Measurements from ENCODE around the gene CMTM4.
"Not testable (repeated sequence)": the region's sequence is repeated elsewhere in the genome, so short reads cannot be mapped to it uniquely, and the experiment has no call there.

The CMTM4 gene

DNA sequence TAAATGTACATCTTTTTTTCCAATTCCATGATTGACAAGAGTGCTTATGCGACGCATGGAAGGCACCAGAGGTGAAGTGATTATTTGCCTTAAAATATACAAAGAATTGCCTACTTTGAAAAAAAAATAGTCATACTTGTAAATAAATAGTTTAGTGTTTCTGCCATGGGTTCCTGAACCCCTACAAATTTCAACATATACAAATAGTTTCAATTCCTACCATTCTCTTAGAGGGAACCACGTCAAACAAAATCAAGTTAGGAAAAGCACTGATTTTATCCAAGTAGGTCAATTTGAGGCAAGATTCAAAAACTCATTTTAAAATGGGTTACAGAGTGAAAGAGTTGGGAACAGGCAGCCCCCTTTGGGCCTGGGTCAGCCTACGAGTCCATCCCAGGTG lies 80.4 kb downstream of the CMTM4 start:
- DNase-seq (ENCODE audit: low spot score), result no peak

DNA sequence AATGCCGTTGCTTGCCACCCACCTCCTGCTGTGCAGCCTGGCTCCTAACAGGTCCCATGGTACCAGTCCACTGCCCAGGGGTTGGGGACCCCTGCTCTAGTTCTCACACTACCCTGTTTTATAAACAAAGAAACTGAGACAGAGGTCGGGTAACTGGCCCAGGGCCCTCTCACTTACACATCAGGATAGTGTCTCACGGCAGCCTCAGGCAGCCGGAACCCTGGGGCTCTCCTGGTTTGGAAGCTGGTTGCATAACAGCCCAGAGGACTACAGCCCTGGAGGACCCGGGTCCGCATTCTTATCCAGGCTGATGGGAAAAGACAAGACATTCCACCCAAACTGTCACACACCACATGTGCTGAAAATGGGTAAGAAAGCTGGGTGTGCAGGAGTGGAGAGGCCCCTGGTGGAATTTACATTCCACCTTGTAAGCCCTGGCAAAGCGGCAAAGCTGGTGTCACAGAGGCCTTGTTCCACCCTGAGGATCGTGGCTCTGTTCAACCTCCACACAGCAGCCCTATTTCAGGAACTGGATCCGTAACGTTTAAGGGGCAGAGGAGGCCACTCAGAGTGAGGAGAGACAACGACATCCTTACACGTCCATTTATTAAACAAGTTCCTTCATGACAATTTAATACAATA lies 82.3 kb downstream of the CMTM4 start:
- DNase-seq (ENCODE audit: low spot score), result no peak

DNA sequence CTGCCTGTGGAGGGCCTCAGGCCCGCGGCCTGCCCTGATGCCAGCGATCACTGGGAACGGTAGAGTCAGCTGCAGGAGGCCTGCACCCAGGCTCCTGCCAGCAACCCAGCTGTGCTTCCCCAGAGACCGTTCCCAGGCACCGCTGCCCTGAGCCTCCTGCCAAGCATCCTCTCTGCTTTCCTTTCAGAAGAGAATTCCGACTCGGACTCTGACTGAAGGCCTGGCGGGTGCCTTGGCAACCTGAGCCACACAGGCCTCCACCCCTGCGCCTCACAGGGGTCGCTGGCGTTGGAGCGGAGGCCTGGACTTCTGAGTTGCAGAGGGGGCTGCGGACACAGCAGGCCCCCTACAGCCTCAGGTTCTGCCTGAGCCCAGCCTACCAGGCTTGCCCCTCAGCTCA lies 84.1 kb downstream of the CMTM4 start:
- DNase-seq (ENCODE audit: low spot score), result no peak

DNA sequence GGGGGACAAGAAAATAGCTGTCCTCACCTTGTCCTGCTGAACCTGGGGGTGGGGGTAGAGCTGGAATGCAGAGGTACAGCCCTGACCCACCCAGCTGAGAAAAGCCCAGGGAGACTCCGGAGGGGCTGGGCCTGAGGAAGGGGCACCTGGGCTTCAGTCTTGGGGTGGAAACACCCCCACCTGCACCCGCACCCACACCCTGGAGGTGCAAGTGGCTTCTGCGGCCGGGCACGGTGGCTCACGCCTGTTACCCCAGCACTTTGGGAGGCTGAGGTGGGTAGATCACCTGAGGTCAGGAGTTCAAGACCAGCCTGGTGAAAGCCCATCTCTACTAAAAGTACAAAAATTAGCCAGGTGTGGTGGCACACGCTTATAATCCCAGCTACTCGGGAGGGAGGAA lies 84.6 kb downstream of the CMTM4 start:
- DNase-seq (ENCODE audit: low spot score), result not testable (repeated sequence)

DNA sequence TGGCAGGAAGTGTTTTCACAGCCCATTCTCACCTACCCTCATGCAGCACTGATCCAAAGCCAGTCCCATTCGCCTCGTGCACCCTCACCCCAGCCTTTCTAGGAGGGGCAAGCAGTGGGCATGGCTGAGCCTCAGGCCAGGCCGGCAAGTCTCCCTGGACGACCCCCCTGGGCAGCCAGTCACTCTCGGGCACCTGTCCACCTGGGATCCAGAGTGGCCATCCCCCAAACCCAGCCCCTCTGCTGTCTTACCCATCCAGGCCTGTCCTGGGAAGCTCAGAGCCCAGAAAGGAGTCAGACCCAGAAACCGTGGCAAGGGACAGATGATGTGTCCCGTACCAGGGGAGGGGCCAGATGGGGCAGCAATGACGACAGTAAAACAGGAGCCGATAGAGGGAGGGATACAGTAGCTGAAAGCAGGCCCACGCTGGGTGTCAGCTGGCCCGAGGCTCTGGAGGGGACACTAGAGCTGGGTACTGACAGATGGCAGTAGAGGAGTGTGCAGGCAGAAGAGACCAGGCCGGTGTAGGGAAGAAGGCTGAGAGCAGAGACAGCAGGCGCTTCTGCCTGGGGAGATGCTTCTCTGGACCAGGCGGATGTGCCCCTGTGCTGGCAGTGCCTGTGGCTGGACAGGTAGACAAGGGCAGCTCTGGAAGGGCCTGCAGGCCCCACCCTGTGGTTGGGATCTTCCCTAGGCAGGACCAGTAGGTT lies 86.3 kb downstream of the CMTM4 start:
- no peak for DNase-seq (ENCODE audit: low spot score)

DNA sequence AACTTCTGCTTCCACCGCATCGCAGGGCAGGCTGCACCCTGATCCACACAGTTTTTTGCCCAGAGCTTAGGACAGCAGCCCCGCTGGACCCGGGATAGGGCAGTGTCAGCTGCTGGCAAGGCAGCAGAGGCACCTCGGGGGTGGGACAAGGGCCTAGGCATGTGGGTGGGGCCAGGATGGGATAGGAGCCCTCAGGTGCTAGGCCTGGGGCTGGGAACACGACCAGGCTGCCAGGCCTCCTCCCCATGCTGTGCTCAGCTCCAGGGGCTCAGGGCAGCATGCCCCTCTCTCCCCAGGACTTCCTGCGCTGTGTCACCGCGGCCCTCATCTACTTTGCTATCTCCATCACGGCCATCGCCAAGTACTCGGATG lies 87.4 kb downstream of the CMTM4 start:
- no peak for DNase-seq (ENCODE audit: low spot score)

DNA sequence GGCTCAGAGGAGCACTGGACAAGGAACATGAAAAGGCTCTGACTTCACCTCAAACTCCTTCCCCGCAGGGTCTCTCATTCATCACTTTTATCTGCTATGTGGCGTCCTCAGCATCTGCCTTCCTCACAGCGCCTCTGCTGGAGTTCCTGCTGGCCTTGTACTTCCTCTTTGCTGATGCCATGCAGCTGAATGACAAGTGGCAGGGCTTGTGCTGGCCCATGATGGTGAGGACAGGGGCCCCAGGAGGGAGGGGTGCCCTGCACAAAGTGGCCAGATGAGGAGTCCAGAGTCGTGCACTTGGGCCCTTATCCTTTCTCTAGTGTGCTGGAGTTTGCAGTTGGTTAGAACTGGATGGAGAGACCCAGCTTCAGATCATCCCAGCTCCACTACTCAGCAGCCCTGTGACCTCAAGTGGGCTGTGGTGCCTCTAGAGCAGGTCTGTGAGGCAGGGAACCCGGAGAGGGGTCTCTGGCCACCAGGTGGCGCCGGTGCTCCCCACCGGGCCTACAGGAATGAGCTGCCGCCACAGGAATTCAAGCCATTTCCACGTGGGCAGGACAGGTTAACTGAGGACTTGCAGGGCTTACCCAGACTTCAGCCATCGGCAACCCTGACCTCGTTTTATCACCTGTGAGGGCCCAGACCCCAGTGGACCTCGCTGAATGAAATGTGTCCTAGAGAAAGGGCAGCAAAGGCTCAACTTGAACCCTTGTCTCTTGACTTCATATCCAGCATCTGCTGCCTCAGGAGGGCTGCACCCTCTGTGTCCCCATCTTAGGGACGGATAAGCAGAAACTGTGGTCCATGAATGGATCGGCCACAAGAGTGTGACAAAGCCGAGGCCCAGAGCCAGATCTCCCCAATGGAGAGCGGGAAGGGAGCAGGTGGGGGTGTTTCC lies 88.1 kb downstream of the CMTM4 start:
- DNase-seq (ENCODE audit: low spot score), result peak; percentile 87

DNA sequence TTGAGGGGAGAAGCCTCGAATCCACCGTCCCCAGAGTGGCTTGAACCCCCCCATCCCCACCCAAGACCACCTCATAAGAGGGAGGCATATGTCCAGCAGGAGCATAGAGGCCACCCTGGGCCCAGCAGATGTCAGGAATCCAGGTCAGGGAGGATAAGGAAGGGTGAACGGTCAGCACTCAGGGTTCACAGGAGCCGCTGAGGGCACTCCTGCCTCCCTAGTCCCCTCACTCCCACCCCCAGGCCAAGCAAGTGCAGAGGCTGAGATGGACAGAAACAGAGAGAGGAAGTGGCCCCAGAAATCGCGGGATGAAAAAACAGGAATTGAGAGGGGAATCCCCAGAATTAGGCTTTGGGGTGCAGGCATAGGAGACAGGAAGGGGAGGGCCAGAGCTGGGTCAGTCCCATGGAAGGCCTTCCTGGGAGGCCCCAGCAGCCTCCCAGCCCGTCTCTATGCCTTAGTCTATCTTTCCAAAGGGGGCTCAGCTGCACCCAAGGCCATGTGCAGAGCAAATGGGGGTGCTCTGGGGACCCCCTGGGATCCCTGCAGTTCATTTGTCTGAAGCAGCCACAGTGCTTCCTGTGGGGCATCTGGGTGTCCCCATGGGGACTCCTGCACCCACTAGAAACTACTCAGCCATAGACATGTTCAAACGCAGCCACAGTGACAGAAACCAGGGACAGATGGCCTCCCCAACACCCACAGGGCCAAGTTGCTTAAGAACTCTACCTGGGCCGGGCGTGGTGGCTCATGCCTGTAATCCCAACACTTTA lies 90.4 kb downstream of the CMTM4 start:
- DNase-seq (ENCODE audit: low spot score), result no peak

DNA sequence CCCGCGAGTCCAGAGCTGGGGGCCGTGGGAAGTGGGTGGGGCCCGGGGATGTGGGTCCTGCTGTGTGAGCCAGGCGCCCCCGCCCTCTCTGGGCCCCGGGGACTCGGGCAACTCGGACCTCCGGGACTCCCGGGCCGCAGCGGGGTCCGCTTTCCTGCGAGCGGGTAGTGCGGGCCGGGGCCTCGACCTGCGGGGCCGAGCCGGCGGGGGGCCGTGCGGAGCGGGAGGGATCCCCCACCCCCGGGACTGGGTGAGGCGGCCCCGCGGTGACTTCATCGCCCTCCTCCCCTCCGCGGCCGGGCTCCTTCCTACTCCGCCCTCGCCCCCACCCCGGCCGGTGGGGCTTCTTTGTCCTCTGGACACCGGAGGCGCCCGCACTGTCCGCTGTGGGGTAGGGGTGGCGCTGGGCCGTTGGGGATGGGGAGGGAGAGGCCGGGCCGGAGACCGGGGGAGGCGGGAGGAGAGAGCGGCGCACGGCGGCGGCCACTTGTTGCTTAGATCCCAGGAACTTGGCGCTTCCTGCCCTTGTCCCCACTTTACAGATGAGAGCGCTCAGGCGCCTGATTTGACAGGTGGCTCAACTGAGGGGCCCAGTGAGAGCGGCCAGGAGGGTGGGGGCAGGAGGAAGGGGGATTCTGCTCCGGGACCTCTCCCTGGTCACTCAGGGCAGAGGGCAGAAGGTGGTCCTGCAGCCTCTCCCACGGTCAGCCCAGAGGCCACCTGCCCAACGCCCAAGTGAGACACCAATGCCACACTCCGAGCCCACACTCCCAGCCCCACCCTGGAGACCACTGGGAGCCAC lies 91.2 kb downstream of the CMTM4 start:
- no peak for DNase-seq (ENCODE audit: low spot score)

DNA sequence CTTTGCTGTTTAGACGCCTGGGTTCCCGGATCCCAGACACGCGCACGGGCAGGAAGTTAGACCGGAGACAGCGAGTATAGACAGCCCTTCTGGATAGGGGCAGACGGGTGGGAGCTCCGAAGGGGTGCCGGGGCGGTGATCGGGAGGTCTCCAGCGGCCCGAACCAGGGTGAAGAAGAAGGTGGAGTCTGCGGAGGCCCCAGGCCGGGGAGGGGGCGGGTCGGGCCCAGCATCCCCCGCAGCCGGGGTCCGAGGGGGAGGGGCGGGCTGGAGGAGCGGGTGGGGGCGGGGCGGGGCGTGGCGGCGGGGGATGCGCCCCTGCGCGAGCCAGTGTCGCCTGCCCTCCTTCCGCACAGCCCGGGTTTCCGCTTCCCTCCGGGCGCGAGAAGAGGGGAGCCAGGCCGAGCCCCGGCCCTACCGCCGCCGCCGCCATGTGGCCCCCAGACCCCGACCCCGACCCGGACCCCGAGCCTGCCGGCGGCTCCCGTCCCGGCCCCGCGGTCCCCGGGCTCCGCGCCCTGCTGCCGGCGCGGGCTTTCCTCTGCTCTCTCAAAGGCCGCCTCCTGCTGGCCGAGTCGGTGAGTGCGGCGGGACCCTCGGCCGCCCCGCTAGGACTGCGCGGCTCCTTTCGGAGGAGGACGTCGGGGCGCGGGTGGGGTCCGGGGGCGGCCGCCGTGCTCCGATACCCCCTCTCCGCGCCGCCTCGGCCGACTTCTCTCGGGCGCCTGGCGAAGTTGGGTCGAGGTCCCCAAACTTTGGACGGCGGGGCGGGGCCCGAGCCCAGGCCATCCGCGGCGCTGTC lies 92.0 kb downstream of the CMTM4 start, which contains the start of gene CMTM3:
Gene CMTM3 (plus strand): TSS at position 329 of the 801 bp plus-strand sequence. CDS start 102 bp downstream, at position 431.
- no peak for DNase-seq (ENCODE audit: low spot score)

DNA sequence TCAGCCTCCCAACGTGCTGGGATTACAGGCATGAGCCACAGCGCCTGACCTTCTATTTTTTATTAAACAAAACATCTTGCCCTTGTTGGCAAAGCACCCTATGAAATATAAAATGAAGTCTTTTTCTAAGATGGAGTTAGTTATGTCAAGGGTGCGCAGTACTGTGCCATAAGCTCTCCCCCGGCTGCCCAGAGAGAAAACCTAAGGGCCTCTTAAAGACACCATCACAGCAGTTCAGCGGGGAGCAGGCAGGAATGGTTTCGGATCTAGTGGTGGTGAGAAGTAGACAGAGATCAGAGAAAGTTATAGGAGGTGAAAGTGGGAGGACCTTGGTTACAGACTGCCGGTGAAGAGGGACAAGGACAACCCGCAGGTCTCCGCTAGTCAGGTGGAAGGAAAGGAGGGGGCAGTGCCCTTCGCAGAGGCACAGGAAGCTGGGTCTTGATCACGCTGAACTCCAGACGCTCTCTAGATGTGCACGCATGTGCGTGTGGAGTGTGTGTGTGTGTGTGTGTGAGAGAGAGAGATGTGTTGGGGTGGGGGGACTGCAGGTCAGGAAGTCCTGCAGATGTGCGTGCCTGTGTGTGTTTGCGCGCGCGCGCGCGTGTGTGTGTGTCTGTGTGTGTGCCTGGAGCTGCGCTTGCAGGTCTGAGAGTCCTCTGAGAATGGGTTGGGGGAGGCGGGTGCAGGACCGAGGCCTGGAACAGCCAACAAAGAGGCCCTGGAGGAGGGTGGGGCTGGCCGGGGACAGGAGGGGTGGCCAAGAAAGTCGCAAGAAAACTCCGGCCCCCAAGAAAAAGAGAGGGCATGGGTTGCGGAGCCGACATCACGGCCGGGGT lies 92.8 kb downstream of the CMTM4 start:
- no peak for DNase-seq (ENCODE audit: low spot score)

DNA sequence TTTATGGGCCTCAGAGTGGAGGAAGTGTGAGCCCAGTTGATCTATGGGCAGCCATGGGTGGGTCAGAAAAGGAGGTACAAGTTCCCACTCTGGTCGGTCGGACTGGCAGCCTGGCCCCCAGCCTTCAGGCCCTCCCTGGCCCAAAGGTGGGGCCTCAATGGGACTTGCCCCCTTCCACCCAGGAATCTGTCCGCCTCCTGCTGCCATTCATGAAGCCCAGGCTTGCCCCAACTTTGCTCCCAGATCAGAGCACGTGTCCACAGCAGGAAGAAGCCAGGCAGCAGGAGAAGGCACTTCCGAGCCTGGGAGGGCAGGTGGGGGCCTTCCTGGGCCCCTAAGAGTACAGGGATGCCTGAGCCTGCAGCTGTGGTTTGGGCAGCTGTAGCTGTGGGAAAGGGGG lies 95.1 kb downstream of the CMTM4 start:
- DNase-seq (ENCODE audit: low spot score), result no peak

DNA sequence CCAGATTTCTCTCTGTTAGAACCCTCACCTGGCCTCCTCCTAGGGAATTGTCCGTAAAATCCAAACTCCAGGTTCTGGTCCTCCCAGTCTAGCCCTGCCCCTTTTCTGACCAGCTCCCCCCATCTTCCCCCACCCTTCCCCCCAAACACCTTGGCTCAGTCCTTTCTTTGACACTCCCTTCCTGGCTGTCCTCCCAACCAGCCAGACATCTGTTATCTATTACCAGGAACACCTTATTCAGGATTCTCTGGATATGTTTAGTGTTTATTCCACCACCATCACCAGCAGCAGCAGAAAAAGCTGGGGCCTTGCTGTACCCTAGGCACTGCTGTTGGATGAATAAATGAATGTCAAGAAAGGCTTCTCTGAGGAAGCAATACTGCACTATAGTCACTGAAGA lies 96.1 kb downstream of the CMTM4 start:
- no peak for DNase-seq (ENCODE audit: low spot score)

DNA sequence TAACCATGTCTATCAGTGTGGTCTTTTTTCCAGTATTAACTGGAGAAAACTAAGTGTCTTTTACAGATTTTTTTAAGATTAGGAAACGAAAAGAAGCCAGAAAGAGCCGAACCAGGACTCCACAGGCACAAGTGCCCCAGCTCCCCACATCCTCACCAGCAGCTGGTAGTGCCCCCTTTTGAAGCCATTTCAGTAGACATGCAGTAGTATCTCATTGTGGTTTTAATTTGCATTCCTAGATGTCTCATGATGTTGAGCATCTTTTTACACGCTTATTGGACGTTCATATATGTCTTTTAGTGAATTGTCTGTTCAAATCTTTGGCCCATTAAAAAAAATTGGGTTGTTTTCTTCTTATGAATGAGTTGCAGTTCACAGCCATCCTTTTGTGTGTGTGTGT lies 96.8 kb downstream of the CMTM4 start:
- no peak for DNase-seq (ENCODE audit: low spot score)

DNA sequence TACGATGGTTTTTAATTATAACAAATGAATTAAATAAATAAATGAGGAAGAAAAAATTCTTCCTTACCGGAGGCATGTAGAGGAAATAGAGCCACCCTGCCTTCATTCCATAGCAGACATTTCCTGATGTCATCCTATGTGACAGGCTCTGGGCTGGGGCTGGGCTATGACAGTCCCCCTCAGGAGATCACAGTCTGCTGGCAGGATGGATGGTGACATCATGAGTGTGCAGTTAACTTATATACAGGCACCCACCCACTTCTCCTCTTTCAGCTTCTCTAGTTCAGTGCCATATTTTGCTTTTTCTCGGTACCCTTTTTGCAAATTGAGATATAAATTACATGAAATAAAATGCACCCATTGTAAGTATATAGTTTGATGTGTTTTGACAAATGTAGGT lies 98.4 kb downstream of the CMTM4 start:
- DNase-seq (ENCODE audit: low spot score), result no peak

DNA sequence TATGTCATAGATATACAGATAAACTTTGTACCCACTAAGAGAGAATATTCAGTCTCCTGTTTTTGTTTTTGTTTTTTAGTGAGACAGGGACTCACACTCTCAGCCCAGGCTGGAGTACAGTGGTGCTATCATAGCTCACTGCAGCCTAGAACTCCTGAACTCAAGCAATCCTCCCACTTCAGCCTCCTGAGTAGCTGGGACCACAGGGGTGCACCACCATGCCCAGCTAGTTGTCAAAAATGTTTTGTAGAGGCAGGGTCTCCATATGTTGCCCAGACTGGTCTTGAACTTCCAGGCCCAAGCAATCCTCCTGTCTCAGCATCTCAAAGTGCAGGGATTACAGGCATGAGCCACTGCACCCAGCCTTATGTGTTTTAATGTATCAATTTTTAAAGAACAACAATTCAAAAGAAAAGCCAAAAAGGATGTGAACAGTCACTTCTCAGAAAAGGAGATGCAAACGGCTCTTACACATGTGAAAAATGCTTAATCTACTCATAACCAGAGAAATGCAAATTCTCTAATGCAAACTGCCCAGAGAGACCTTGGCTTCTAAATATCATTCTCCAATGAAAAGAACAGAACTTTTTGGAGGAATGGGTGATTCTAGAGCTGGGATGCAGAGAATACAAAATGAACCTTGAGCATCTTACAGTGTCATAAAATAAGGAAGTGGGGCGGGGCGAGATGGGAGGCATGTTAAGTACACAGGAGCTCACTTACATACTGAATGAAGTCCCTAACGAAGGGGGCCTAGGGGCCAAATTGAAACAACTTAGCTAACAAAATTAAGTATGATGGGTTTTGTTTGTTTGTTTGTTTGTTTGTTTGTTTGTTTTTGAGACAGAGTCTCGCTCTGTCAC lies 99.3 kb downstream of the CMTM4 start:
- no peak for DNase-seq (ENCODE audit: low spot score)

DNA sequence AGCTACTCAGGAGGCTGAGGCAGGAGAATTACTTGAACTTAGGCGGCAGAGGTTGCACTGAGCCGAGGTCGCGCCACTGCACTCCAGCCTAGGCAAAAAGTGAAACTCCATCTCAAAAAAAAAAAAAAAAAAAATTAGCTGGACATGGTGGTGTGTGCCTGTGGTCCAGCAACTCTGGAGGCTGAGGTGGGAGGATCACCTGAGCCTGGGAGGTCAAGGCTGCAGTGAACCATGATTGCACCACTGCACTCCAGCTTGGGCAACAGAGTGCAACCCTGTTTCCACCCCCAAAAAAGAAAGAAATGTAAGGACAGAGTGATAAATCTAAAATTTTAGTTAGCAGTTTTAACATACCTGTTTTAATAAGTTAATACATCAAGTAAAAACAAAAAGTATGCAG lies 100.0 kb downstream of the CMTM4 start:
- DNase-seq (ENCODE audit: low spot score), result not testable (repeated sequence)

DNA sequence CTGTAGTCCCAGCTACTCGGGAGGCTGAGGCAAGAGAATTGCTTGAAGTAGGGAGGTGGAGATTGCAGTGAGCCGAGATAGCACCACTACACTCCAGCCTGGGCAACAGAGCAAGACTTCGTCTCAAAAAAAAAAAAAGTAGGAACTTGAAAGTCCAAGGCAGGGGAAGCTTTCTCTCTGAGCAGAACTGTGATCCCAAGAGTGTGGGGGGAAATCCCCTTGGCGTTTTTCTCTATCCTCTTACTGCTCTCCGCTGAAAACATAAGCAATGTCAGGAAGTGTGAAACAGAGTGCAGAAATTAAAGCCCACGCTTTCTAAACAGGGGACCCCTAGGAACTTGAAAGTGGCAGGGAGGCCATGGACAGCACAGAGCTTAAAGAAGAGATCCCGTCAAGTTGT lies 101.8 kb downstream of the CMTM4 start:
- DNase-seq (ENCODE audit: low spot score), result no peak

DNA sequence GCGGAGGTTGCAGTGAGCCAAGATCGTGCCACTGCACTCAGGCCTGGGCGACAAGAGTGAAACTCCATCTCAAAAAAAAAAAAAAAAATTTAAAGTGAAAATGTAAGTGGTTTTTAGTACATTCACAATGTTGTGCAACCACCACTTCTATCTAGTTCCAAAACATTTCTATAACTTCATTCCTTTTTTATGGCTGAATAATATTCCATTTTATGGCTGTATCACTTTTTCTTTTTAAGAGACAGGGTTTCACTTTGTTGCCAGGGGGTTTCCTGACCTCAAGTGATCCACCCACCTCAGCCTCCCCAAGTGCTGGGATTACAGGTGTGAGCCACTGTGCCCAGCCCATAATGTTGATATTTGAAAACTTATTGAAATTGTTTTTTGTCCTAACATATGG lies 103.7 kb downstream of the CMTM4 start:
- no peak for DNase-seq (ENCODE audit: low spot score)
